H9 (cell line): ENCODE results near the gene PLXNA4. TPM values are rescaled to one million over a fixed set of nuclear protein-coding genes. Genes with fewer than 3 reads are reported as not detected.

Experiments used
- DNase-seq: peaks from one replicate; pipeline ENCODE4 v3.0.0-alpha.2; 2017
- H2AFZ ChIP-seq: one replicate; pipeline ENCODE4 v1.6.1; 2013; ENCODE audit warnings: mild to moderate bottlenecking, low read length, control low read depth, moderate library complexity
- H2AK5ac ChIP-seq: 2 replicates; pipeline ENCODE4 v1.6.1; 2013; ENCODE audit warnings: low read length, control low read depth, mixed read lengths; ENCODE audit not compliant: insufficient read length
- H2BK120ac ChIP-seq: one replicate; pipeline ENCODE4 v1.6.1; 2013; ENCODE audit warnings: low read depth, mild to moderate bottlenecking, low read length, control low read depth, inconsistent platforms; ENCODE audit not compliant: poor library complexity, severe bottlenecking
- H2BK12ac ChIP-seq: 2 replicates; pipeline ENCODE4 v1.6.1; 2013; ENCODE audit warnings: low read length, control low read depth, mixed read lengths, low read depth; ENCODE audit not compliant: insufficient read length
- H2BK15ac ChIP-seq: 2 replicates; pipeline ENCODE4 v1.6.1; 2013; ENCODE audit warnings: low read depth, low read length, control low read depth
- H2BK20ac ChIP-seq: one replicate; pipeline ENCODE4 v1.6.1; 2013; ENCODE audit warnings: low read depth, mild to moderate bottlenecking, low read length, control low read depth, inconsistent platforms; ENCODE audit not compliant: poor library complexity, severe bottlenecking
- H2BK5ac ChIP-seq: 2 replicates; pipeline ENCODE4 v1.6.1; 2013; ENCODE audit warnings: low read length, control low read depth, mixed read lengths; ENCODE audit not compliant: insufficient read length
- H3K14ac ChIP-seq: 2 replicates; pipeline ENCODE4 v1.6.1; 2013; ENCODE audit warnings: low read length, control low read depth; ENCODE audit not compliant: insufficient read depth
- H3K18ac ChIP-seq: 2 replicates; pipeline ENCODE4 v1.6.1; 2013; ENCODE audit warnings: low read depth, mild to moderate bottlenecking, mixed read lengths, low read length, control low read depth; ENCODE audit not compliant: insufficient read length
- H3K23ac ChIP-seq: 2 replicates; pipeline ENCODE4 v1.6.1; 2013; ENCODE audit warnings: low read length, control low read depth, mixed read lengths, low read depth; ENCODE audit not compliant: insufficient read length
- H3K23me2 ChIP-seq: 2 replicates; pipeline ENCODE4 v1.6.1; 2013; ENCODE audit warnings: low read depth, mild to moderate bottlenecking, mixed read lengths, low read length, control low read depth; ENCODE audit not compliant: insufficient read length, poor library complexity, severe bottlenecking
- H3K27ac ChIP-seq: 2 replicates; pipeline ENCODE4 v1.5.1; 2013; ENCODE audit warnings: low read length, control low read depth, mixed read lengths, low read depth; ENCODE audit not compliant: insufficient read length
- H3K27me3 ChIP-seq: 2 replicates; pipeline ENCODE4 v1.6.1; 2013; ENCODE audit warnings: low read length, control low read depth, inconsistent platforms; ENCODE audit not compliant: insufficient read depth
- H3K4ac ChIP-seq: 2 replicates; pipeline ENCODE4 v1.6.1; 2013; ENCODE audit warnings: low read depth, mild to moderate bottlenecking, control low read depth, inconsistent platforms, low read length, moderate library complexity
- H3K4me1 ChIP-seq: 2 replicates; pipeline ENCODE4 v1.6.1; 2013; ENCODE audit warnings: low read length, control low read depth, inconsistent platforms; ENCODE audit not compliant: insufficient read depth
- H3K4me2 ChIP-seq: 2 replicates; pipeline ENCODE4 v1.6.1; 2013; ENCODE audit warnings: low read length, control low read depth, mixed read lengths; ENCODE audit not compliant: insufficient read length, insufficient read depth
- H3K56ac ChIP-seq: 2 replicates; pipeline ENCODE4 v1.6.1; 2013; ENCODE audit warnings: low read depth, mild to moderate bottlenecking, mixed read lengths, low read length, control low read depth; ENCODE audit not compliant: insufficient read length
- H3K79me1 ChIP-seq: 2 replicates; pipeline ENCODE4 v1.6.1; 2013; ENCODE audit warnings: low read depth, mild to moderate bottlenecking, moderate library complexity, low read length, control low read depth, inconsistent platforms; ENCODE audit not compliant: insufficient read depth, poor library complexity, severe bottlenecking
- H3K79me2 ChIP-seq: 2 replicates; pipeline ENCODE4 v1.6.1; 2013; ENCODE audit warnings: low read length, control low read depth, inconsistent platforms; ENCODE audit not compliant: insufficient read depth
- H3K9ac ChIP-seq: 2 replicates; pipeline ENCODE4 v1.6.1; 2013; ENCODE audit warnings: low read length, control low read depth, mixed read lengths; ENCODE audit not compliant: insufficient read length; ENCODE audit errors: extremely low read depth
- H3K9me3 ChIP-seq: one replicate; pipeline ENCODE4 v1.6.1; 2013; ENCODE audit warnings: low read depth, low read length, inconsistent platforms; ENCODE audit not compliant: control insufficient read depth
- H3T11ph ChIP-seq: one replicate; pipeline ENCODE4 v1.6.1; 2013; ENCODE audit warnings: mild to moderate bottlenecking, low read length, control low read depth, inconsistent platforms
- H4K20me1 ChIP-seq: one replicate; pipeline ENCODE4 v1.6.1; 2013; ENCODE audit not compliant: control insufficient read depth, insufficient read length, insufficient read depth
- H4K5ac ChIP-seq: 2 replicates; pipeline ENCODE4 v1.6.1; 2013; ENCODE audit warnings: low read depth, mild to moderate bottlenecking, mixed read lengths, low read length, control low read depth; ENCODE audit not compliant: insufficient read length
- H4K8ac ChIP-seq: replicated peaks from 2 replicates; pipeline ENCODE4 v1.6.1; 2013; ENCODE audit warnings: low read length, control low read depth, mixed read lengths, low read depth; ENCODE audit not compliant: insufficient read length
- H4K91ac ChIP-seq: 2 replicates; pipeline ENCODE4 v1.6.1; 2013; ENCODE audit warnings: low read depth, mild to moderate bottlenecking, moderate library complexity, mixed read lengths, low read length, control low read depth; ENCODE audit not compliant: insufficient read length
- H3K27ac Mint-ChIP-seq, 3 experiments: 2 replicates in 2 of 3; 3 replicates in 1 of 3; pipeline ENCODE4 v1.8.0; 2020 to 2021; ENCODE audit warnings: mixed read lengths in 3 of 3, mild to moderate bottlenecking in 1 of 3, moderate library complexity in 1 of 3
- H3K27me3 Mint-ChIP-seq: 2 replicates; pipeline ENCODE4 v1.8.0; 2021; ENCODE audit warnings: low read depth, mild to moderate bottlenecking, moderate library complexity, mixed read lengths
- H3K36me3 Mint-ChIP-seq, 3 experiments: 2 replicates in 2 of 3; 3 replicates in 1 of 3; pipeline ENCODE4 v1.8.0; 2020 to 2021; ENCODE audit warnings: low read depth in 3 of 3, mixed read lengths in 3 of 3; ENCODE audit not compliant: insufficient read depth in 1 of 3
- H3K4me1 Mint-ChIP-seq, 2 experiments: 2 replicates each; pipeline ENCODE4 v1.8.0; 2020; ENCODE audit warnings: mixed read lengths in 2 of 2
- H3K4me3 Mint-ChIP-seq, 2 experiments: 2 replicates in 1 of 2; 3 replicates in 1 of 2; pipeline ENCODE4 v1.8.0; 2020 to 2021; ENCODE audit warnings: mild to moderate bottlenecking in 2 of 2, mixed read lengths in 2 of 2, moderate library complexity in 1 of 2
- H3K9me3 Mint-ChIP-seq, 2 experiments: 2 replicates in 1 of 2; 3 replicates in 1 of 2; pipeline ENCODE4 v1.8.0; 2020; ENCODE audit warnings: mild to moderate bottlenecking in 2 of 2, mixed read lengths in 2 of 2, moderate library complexity in 1 of 2
- CTCF ChIP-seq: fragments of 200-600 bp; sonication (generic); conservative IDR thresholded peaks from 3 replicates; pipeline ENCODE4 v1.8.0; 2021; ENCODE audit warnings: antibody characterized with exemption, mild to moderate bottlenecking
- WGBS: extraction: QIAGEN DNeasy Blood & Tissue Kit; methylation state at CpG from one replicate; pipeline ENCODE4 v1.1.7; 2013; ENCODE audit warnings: missing lambda C conversion rate, low lambda C conversion rate, mixed read lengths; ENCODE audit not compliant: insufficient read length; ENCODE audit errors: extremely low coverage; 5-methylcytosine and 5-hydroxymethylcytosine counted together
- total RNA-seq: library from RNA; stranded (reverse); gene quantifications from 2 replicates; pipeline ENCODE4 v1.2.1, GENCODE V29; 2021

Gene PLXNA4
- total RNA-seq, 1 experiment from 2014 or later: 0.35 TPM

- no CpG with 5 or more reads among the region's 9 CpGs for WGBS
- H2AFZ ChIP-seq: no peak overlapping the region
- H3K4me1 Mint-ChIP-seq: peaks cover 18 to 29% of the 10 kb centered on the region in 2 experiments
Observed at GRCh38 chr7:132381742-132382472, 194.4 kb downstream of the PLXNA4 start.

More at GRCh38 chr7:132381742-132382472, 194.4 kb downstream of the PLXNA4 start:
- H4K8ac ChIP-seq: no peak overlapping the region
- Mint-ChIP-seq H3K4me3 (no peak overlapping the region), H3K27me3 (peaks cover 16% of the 10 kb centered on the region), H3K27ac (peak overlapping the region in 1 of 3 experiments; percentile 2; a peak in 1 of 7 replicates), H3K36me3 (no peaks in the 10 kb centered on the region), H3K9me3 (no peaks in the 10 kb centered on the region)
- no peak overlapping the region for H2AK5ac ChIP-seq
- no peak overlapping the region for H3K23ac ChIP-seq
- no peak overlapping the region for H3T11ph ChIP-seq
- no peaks in the 10 kb centered on the region for H3K27me3 ChIP-seq
- H2BK15ac ChIP-seq: no peak overlapping the region
- TF ChIP-seq CTCF: no peak
- H3K9ac ChIP-seq: no peak overlapping the region
- H4K20me1 ChIP-seq: no peaks in the 10 kb centered on the region
- H2BK20ac ChIP-seq: no peak overlapping the region
- no peak overlapping the region for H2BK12ac ChIP-seq
- no peak overlapping the region for H3K27ac ChIP-seq
- no peak overlapping the region for H3K56ac ChIP-seq
- H3K23me2 ChIP-seq: no peaks in the 10 kb centered on the region
- H3K4me1 ChIP-seq: peaks cover 2% of the 10 kb centered on the region; the same call in 1 of the 2 replicates
- no peaks in the 10 kb centered on the region for H3K9me3 ChIP-seq
- no peaks in the 10 kb centered on the region for H3K79me2 ChIP-seq
- no peak overlapping the region for H4K91ac ChIP-seq
- H2BK120ac ChIP-seq: no peak overlapping the region
- H3K4ac ChIP-seq: no peak overlapping the region
- H2BK5ac ChIP-seq: no peak overlapping the region
- H4K5ac ChIP-seq: no peak overlapping the region
- H3K4me2 ChIP-seq: no peak overlapping the region
- H3K14ac ChIP-seq: no peak overlapping the region
- DNase-seq: no peak
- no peaks in the 10 kb centered on the region for H3K79me1 ChIP-seq
- no peak overlapping the region for H3K18ac ChIP-seq
